GM19099 (cell line): ENCODE data around the gene NAGS.

ENCODE experiments used
- POLR2A ChIP-seq: IDR thresholded peaks from 3 replicates; pipeline ENCODE4 v1.6.1; 2011; ENCODE audit warnings: low read depth; ENCODE audit not compliant: insufficient read length; ENCODE audit errors: extremely low read depth

The NAGS gene

DNA sequence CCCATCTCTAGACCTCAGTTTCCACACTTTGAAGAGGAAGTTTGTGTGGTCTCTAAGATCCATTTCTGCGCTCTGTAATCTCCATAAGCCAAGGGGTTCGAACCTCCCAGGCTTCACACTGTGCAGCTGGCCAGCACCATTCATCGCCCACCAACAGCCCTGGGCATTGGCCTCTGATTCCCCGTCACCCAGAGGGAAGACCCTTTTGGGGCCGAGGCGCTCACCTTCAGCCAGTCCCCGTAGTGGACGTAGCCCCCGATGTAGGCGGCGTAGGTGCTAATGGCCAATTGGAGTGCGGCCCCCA lies 9.7 kb downstream of the NAGS start:
- no peak for TF ChIP-seq POLR2A

DNA sequence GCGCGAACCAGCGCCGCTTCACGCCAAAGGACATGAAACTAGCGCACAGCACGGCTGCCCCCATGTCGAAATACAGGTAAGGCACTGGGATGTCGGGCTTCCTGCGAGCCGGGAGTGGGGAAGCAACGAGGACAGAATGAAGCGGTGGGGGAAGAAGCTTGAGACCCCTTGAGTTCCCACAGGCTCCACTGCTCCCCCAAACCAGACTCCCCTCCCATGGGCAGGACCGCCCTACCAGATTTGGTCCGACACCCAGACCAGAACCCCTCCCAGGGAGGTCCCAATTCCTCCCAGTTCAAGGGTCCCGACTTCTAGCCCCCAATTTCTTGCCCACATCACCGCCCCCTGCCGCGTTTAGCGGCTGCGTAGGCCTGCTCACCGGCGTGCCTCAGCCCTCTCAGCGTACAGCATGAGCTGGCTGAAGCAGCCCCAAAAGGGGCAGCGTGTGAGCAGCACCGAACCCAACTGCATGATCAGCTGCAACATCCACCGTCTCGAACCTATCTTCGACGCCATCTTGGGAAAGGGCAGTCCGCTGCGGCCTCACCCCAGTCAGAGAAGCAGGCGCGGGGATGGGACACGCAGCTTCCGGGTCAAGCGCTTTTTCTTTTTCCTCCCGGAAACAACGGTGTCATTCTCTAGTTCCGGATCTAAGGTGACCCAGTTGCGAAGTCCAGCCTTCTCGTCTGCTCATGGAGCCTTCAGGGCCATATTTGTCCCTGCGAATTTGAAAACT lies 10.2 kb downstream of the NAGS start, which contains the start of gene TMEM101:
TMEM101 (minus strand) TSS at position 527 of the 736 bp plus-strand sequence; CDS start at position 516, 11 bp downstream.
- TF ChIP-seq POLR2A, result peak; percentile 80

DNA sequence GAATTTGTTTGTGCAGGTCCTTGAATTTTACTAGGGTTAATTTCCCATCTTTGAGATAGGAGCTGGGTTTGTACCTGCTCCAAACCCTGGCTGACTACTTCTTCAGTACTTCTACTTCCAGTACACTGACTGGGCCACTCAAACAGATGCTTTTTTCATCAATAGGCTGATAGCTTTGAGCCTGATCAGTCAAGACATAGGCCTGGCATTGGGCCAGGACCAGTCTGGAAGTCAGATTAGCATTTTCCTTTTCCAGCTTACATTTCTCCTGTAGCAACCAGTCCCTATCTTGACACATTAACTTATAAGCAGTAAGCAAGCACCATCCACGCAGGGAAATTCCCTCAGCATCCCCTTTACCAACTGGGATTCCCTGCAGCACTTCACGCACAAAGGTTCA lies 17.8 kb downstream of the NAGS start:
- TF ChIP-seq POLR2A, result no peak

DNA sequence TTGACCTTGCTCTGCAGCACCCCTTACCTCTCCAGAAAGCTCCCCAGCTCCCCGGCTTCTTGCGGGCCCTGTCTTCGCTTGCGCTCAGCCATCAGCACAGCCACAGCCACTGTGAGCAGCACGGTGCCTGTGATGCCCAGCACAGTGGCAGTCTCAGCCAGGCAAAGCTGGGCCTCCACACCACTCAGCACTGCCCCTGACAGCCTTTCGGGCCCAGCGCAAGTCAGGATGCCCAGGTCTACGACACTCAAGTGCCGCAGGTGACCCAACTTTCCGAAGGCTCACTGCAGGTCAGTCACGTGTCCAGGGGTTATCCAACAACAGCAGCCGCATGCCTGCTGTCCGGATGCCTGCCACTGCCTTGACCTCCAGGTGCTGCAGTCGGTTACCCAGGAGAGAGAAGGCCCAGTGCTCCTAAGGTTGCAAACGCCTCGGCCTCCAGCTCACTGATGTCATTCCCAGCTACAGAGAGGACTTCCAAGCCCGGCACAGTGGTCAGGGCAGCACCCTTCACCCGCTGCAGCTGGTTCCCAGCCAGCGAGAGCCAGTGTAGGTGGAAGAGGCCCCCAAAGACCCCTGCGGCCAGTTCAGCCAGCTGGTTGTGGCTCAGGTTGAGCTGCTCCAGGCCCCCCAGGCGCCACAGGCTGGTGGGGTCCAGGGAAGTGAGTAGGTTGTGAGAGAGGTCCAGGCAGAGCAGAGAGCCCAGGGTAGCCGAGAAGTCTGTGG lies 19.3 kb downstream of the NAGS start:
- no peak for TF ChIP-seq POLR2A

DNA sequence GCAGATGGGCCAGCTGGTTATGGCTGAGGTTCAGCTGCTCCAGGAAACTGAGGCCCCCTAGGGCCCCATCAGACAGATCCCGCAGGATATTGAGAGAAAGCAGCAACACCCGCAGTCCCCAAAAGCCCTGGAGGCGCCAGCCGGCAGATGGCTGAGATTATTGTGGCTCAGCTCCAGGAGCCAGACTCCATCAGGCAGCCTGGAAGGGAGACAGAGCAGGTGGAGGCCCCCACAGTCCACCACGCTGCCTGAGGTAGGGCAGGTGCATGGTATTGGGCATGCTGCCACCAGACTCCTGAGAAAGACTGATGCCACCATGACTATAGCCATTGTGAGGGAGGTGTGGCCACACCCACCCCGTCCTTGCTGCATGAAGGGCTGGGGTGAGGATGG lies 19.8 kb downstream of the NAGS start:
- TF ChIP-seq POLR2A, result no peak

DNA sequence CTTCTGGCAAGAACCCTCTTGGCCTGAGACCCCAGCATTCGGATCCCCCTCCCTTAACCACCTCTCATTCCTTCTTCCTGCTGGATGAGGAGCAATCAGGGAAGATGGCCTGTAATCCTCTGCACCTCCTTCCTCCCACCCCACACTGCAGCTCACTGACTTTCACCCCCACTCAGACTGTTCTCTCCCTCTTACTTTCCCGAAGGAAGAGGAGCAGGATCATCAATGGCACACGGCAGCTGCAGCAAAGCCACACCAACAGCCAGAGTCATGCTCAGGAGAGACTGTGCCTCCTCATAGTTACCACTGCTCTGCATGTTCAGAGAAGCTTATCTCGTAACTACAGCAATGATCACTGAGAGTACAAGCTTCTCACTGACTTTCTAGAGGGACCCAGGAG lies 20.4 kb downstream of the NAGS start:
- TF ChIP-seq POLR2A, result no peak

DNA sequence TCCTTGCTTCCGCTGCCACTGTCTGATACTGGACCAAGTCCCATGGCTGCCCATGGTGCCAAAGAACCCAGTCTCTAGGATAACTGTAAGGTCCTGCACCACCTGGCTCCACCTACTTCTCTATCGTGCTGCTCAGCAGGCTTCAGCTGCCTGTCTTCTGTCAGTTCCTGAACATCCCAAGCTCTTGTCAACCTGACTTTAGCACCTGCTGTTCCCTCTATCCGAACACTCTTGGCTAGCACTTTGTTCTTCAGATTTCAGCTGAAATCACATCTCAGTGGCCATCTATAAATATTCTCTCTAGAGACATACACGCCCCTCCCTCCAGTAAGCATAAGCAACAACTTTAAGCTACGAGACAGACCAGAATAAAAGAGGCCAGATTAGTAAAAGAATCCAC lies 25.3 kb downstream of the NAGS start:
- TF ChIP-seq POLR2A, result no peak

DNA sequence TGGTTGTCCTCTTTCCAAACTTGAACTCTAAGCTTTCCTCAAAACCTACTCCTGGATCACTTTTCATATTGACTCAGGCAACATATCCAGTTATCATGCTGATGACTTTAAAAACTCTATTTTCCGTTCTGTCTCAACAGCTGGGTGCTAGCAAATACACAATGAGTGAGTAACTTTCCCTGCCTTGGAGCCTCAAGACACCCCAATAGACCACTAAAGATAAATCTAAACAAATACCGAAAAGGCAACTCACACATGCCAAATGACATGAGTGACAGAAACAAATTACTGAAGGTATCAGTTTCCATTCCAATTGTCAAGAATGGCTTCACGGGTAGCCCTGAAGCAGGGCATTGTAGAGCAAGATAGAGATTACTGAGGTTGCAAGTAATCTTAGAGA lies 26.1 kb downstream of the NAGS start:
- TF ChIP-seq POLR2A, result no peak

DNA sequence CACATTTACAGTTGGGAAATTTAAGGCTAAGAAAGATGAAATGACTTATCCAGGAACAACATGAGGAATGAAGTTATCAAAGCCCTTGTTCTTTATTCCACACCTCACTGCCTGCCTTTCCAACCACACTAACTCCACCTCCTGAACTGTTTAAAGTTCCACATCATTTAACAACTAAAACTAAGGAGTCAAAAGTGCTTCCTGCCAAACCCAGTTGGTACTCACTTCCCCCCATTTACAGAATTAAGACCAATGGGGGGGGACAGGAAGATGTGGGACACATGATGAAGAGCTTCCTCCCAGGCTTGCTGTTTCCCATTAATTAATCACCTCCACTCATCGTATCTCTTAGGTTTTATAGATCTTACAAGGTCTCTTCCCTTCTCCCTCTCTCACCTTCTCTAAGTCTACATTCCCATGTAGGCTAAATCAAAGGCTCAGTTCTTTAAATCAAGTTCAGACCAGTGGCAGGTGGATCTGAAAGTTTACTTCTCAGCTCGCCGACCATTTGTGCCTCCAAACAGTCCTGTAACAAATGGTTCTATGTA lies 29.5 kb downstream of the NAGS start:
- TF ChIP-seq POLR2A, result no peak

DNA sequence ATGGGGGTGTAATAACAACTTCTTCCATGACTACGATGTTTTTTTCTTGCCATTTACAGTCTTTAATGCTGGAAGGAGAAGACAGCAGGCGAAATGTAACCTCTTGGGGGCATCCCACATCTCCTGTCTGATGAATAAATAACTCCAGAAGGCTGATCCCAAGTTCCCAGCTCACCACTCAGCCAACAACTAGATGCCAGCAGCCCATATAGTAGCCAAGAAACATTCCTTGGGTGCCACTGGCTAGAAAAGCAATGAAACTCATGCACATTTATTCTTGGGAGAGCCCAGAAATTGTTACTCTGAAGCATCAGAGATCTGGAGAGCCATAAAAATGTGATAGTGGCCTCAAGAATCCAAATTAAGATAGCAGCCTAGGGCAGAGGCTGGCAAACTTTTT lies 33.0 kb downstream of the NAGS start:
- TF ChIP-seq POLR2A, result no peak

DNA sequence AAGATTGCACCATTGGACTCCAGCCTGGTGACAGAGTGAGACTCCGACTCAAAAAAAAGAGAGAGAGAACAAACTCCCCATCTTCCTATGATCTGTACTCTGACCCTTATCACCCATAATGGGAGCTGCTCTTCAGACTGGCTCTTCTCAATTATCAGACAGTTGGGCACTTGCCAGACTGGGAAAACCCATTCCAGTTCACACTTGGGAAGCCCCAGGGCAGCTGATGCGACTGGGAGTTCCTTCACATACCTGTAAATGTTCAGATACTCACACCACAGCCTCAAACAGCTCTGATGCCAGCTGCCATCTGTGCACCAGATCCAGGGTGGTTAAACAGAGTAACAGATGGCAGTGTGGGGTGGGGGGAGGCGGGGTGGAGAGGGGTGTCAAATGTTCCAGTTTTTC lies 34.2 kb downstream of the NAGS start:
- no peak for TF ChIP-seq POLR2A

DNA sequence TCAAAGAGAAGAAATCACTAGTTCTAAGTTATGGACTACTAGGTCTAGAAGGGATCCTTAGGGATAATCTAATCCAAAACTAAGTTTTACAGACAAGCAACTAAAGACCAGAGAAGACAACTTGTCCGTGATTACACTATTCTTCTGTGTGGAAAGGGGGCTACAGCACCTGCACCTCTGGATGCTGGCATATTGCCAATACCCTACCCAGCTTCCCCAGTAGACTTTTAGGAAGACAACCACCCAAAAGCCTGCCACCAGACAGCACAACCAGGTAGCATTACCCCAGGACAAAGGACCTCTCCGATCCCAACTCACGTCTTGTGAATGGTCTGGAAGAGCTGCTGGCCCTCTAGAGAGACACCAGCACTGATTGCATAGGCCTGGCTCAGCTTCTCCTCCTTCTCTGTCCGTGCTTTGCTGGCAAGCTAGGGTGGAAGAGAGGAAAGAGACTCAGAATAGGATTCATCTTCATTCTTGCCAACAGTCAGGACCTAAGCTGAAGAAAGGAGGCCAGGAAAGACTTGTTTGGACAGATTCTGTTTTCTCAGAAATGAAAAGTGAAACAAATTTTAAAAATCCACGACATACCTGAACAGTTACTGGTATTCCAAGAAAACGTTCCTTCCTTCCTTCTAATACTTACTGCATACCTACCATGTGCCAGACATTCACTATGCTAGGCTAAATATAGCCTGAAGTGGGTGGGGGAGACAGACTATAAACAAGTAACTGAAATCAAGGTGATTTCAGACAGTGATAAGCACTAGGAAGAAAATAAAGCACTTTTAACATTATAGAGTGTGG lies 35.6 kb downstream of the NAGS start:
- TF ChIP-seq POLR2A, result no peak

DNA sequence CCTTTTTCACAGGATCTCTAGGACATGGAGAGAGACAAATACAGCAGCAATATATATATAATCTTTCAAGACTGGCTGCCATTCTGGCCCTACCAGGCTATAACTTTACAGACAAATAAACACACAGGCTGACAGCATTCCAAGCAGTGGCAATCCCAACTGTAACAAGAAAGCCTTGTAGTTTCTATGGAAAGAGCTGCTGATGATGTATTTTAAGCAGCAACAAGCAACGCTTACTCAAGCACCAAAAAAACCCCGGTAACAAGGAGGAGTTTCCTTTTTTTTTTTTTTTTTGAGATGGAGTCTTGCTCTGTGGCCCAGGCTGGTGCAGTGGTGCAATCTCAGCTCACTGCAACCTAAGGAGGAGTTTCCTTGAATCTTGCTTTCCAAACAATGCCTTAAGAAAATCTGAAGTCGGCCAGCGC lies 38.9 kb downstream of the NAGS start:
- TF ChIP-seq POLR2A, result no peak

DNA sequence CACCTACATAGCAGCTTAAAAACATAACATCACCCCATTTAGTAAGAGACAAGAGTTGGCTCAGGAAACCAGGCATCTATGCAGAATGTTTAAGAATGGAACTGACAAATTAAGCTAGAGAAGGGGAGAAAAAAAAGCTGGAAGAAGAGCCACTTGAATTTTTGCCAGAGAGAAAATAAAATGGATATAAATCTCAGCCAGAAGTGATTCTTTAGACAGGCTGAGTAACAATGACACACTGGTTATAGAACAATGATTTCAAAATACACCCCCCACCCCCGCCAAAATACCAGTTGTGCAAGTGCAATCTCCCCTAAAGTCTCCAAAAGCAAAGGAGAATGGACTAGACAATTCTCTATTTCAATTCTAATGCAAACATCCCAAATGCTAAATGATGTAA lies 39.6 kb downstream of the NAGS start:
- TF ChIP-seq POLR2A, result no peak

DNA sequence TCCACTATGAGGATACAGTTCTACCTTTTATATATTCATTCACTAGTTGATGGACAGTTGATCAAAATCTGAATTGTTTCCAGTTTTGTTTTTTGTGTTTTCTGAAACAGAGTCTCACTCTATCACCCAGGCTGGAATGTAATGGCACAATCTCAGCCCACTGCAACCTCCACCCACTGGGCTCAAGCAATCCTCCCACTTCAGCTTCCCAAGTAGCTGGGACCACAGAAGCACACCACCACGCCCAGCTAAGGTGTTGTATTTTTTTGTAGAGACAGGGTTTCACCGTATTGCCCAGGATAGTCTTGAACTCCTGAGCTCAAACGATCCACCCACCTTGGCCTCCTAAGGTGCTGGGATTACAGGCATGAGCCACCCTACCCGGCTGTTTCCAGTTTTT lies 41.1 kb downstream of the NAGS start:
- TF ChIP-seq POLR2A, result no peak
